ENCODE measurements around the gene OR51E1.

OR51E1 gene

GRCh38 chr11:4611986-4612385 is 31.8 kb upstream of the OR51E1 start:
- DNase-seq (ENCODE audit: extremely low read depth, low read depth), result no peak
- no peak overlapping the region for H3K4me3 ChIP-seq (replicated peaks; ENCODE audit: low read depth, low read length)
- no peak for TF ChIP-seq CTCF (IDR thresholded peaks at IDR 0.05; ENCODE audit: low read depth, low read length, missing control alignments)

- TF ChIP-seq CTCF (IDR thresholded peaks at IDR 0.05; ENCODE audit: low read depth, low read length, missing control alignments), result no peak
- DNase-seq (ENCODE audit: extremely low read depth, low read depth), result no peak
- H3K4me3 ChIP-seq (replicated peaks; ENCODE audit: low read depth, low read length), result no peak overlapping the region
Measured at GRCh38 chr11:4615856-4616444, 27.8 kb upstream of the OR51E1 start.

- no peak for TF ChIP-seq CTCF (IDR thresholded peaks at IDR 0.05; ENCODE audit: low read depth, low read length, missing control alignments)
- no peak overlapping the region for H3K4me3 ChIP-seq (replicated peaks; ENCODE audit: low read depth, low read length)
- no peak for DNase-seq (ENCODE audit: extremely low read depth, low read depth)
Measured at GRCh38 chr11:4619514-4619913, 24.3 kb upstream of the OR51E1 start.

GRCh38 chr11:4626207-4627099 is 17.3 kb upstream of the OR51E1 start:
- no peak overlapping the region for H3K4me3 ChIP-seq (replicated peaks; ENCODE audit: low read depth, low read length)
- peak; percentile 70 for DNase-seq (ENCODE audit: extremely low read depth, low read depth)
- TF ChIP-seq CTCF (IDR thresholded peaks at IDR 0.05; ENCODE audit: low read depth, low read length, missing control alignments), result peak; percentile 58

- no peak overlapping the region for H3K4me3 ChIP-seq (replicated peaks; ENCODE audit: low read depth, low read length)
- no peak for TF ChIP-seq CTCF (IDR thresholded peaks at IDR 0.05; ENCODE audit: low read depth, low read length, missing control alignments)
- DNase-seq (ENCODE audit: extremely low read depth, low read depth), result no peak
Measured at GRCh38 chr11:4636136-4636535, 7.6 kb upstream of the OR51E1 start.

GRCh38 chr11:4636962-4637661 is 6.7 kb upstream of the OR51E1 start, which contains the start of gene OR51D1:
TSS of gene OR51D1 (plus strand) at chr11:4637477. CDS start at chr11:4639791, 2,314 bp downstream.
- TF ChIP-seq CTCF (IDR thresholded peaks at IDR 0.05; ENCODE audit: low read depth, low read length, missing control alignments), result peak; percentile 90
- peak; percentile 22 for DNase-seq (ENCODE audit: extremely low read depth, low read depth)
- H3K4me3 ChIP-seq (replicated peaks; ENCODE audit: low read depth, low read length), result no peak within 1 kb of the TSS

All from HFF-Myc (cell line).